HG03342 (cell line): ENCODE measurements around the gene OR6Y1.

Experiments
- ATAC-seq: cut with Tn5 transposase; IDR thresholded peaks from one replicate; pipeline ENCODE4 v1.9.1; 2021; ENCODE audit warnings: mild to moderate bottlenecking, moderate library complexity; ENCODE audit not compliant: unreplicated experiment

OR6Y1 gene, protein sequence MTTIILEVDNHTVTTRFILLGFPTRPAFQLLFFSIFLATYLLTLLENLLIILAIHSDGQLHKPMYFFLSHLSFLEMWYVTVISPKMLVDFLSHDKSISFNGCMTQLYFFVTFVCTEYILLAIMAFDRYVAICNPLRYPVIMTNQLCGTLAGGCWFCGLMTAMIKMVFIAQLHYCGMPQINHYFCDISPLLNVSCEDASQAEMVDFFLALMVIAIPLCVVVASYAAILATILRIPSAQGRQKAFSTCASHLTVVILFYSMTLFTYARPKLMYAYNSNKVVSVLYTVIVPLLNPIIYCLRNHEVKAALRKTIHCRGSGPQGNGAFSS

DNA sequence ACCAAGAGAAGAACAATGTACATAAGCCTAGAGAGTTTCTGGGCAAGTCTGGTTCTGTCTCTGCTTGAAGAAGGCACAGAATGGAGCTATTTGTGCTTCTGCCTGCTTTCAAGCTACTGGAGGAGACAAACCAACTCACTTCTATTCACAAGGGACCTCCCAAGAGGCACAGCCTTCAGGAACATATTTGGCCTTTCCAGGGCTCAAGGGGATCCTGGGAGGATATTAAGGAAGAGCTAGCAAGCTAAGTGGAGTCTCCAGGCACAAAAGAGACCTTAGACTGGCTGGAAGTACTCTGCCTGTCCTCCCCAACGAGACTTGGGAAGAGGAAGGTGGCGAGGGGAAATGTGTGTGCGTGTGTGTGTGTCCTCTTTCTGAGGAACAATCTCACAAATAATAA lies at the start of gene OR6Y1:
OR6Y1 (minus strand) TSS at position 54 of the 400 bp plus-strand sequence. CDS start 6,300 bp downstream, outside the sequence.
- no peak for ATAC-seq

DNA sequence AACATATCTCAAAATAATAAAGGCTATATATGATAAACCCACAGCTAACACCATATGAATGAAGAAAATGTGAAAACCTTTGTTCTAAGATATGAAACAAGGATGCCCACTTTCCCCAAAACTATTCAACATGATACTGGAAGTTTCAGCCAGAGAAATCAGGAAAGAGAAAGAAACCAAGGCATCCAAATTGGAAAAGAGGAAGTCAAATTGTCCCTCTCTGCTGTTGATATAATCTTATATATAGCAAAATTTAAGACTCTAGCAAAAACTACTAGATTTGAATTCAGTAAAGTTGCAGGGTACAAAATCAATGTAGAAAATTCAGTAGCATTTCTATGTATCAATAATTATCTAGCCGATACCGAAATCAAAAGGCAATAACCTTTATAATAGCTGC lies 46.5 kb upstream of the OR6Y1 start:
- no peak for ATAC-seq

DNA sequence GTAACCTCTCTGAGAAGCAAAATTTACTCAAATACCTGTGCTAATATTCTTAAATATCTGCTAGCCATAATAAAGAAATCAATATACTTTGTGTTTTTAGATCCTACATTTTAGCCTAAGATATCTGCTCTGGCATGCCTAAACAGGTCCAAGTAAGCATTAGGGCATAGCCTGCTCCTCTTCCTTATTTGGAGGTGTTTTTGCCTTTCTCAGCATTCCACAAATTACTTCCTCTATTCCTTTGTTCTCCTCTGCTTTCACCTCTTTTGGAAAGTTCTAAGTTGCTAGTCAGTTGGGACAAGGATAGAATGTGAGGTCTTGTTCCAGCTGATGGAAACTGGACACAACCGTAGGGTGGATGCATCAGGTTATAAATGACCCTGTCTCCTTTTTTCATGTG lies 32.7 kb upstream of the OR6Y1 start:
- no peak for ATAC-seq

GRCh38 chr1:158583962-158584361 lies 29.8 kb upstream of the OR6Y1 start:
- no peak for ATAC-seq

GRCh38 chr1:158579733-158580132 lies 25.5 kb upstream of the OR6Y1 start, which contains the start of gene OR10X1:
Gene OR10X1 (minus strand): TSS chr1:158579899. CDS start chr1:158579899, 0 bp downstream.
- no peak for ATAC-seq

- ATAC-seq, result no peak
These were observed 23.4 kb upstream of the OR6Y1 start for GRCh38 chr1:158577561-158577960.

GRCh38 chr1:158572226-158572625 lies 18.0 kb upstream of the OR6Y1 start:
- ATAC-seq, result no peak

- no peak for ATAC-seq
These were observed 16.3 kb upstream of the OR6Y1 start, which contains the start of gene OR6P1 for GRCh38 chr1:158570480-158570879. Gene OR6P1 (minus strand): TSS chr1:158570580. CDS start chr1:158563604, 6,976 bp downstream.

DNA sequence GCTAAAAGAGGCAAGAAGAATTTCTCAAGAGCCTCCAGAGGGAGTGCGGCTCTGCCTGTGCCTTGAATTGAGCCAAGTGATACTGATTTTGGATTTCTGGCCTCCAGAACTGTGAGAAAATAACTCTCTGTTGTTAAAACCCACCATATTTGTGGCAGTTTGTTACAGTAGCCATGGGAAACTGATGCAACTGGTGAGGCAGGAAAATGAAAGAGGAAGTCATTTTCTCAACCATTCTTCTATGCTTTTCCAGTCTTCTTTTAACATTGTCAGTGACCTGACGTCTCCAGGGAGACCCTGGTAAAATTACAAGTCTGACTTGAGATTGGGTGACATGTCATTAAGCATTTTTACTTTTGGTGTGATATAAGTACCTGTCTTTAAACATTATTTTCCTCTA lies 10.4 kb upstream of the OR6Y1 start:
- no peak for ATAC-seq

GRCh38 chr1:158563853-158564252 lies 9.6 kb upstream of the OR6Y1 start:
- ATAC-seq, result no peak

DNA sequence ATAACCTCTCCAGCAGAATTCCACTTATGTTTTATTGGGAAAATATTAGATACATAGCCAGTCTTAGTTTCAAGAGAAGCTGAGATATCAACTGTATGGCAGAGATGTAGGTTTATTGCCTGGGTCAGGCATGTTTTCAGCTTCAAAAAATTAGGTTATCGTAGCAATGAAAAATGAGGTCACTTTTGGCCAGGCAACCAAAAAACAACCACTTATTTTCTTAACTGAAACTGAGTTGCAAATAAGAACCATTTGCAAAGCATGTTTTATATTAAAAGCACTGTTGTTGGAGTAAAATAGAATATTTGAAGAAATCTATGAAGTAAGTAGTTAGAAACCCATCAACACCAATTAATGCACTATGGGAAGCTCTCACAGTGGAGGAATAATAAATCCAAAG lies 5.5 kb upstream of the OR6Y1 start:
- no peak for ATAC-seq

DNA sequence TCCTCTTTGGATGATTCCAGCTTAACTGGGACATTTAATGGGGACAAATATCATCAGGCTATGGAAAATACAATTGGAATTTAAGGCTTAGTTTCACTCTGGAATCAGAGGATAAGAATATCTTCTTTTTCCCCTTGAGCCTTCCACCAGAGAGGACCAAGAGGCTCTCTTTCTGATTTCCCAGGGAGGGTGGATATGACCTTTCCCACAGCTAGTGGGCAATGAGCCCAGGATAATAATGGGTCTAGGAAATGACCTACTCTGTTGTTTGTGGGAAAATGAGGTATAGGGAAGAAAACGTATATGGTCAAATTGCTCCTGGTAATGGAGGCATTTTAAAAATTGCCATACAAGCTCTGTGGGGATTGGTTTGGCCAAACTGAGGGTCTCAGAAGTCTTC lies 1.9 kb downstream of the OR6Y1 start:
- ATAC-seq, result no peak

- no peak for ATAC-seq
These were observed 6.7 kb downstream of the OR6Y1 start for GRCh38 chr1:158547533-158547932.

DNA sequence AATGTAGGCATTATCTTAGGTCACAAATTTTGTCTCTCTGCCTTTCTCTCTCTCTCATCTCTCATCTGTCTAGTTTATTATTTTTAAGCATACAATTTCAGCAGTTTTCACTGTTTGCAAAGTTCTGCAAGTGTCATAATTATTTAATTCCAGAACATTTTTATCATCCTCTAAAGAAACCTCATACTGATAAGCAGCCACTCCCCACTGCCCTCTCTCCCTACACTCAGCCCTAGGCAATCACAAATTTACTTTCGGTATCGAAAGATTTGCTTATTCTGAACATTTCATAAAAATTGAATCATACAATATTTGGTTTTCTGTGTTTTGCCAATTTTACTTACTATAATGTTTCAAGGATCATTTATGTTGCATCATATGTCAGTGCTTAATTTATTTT lies 16.6 kb downstream of the OR6Y1 start:
- no peak for ATAC-seq

DNA sequence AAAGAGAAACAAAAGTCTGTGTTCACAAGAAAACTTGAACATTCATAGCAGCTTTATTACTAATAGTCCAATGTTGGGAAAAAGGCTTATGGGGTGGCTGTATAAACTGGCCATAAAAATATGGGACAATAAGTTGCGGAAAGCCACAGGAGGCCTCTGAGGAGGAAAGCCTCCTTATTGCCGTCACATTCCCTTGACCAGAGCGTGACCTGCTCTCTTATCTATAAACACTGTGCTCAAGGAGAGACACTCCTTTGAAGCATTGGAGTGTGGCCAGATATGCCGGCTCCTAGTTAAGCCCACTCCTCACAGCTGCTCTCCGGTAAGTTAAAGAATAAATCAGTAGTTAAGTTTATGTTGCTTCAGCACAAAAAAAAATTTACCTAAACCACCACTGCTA lies 19.7 kb downstream of the OR6Y1 start:
- ATAC-seq, result no peak

- no peak for ATAC-seq
These were observed 26.9 kb downstream of the OR6Y1 start for GRCh38 chr1:158527190-158527815.

- no peak for ATAC-seq
These were observed 32.5 kb downstream of the OR6Y1 start for GRCh38 chr1:158521666-158522058.

DNA sequence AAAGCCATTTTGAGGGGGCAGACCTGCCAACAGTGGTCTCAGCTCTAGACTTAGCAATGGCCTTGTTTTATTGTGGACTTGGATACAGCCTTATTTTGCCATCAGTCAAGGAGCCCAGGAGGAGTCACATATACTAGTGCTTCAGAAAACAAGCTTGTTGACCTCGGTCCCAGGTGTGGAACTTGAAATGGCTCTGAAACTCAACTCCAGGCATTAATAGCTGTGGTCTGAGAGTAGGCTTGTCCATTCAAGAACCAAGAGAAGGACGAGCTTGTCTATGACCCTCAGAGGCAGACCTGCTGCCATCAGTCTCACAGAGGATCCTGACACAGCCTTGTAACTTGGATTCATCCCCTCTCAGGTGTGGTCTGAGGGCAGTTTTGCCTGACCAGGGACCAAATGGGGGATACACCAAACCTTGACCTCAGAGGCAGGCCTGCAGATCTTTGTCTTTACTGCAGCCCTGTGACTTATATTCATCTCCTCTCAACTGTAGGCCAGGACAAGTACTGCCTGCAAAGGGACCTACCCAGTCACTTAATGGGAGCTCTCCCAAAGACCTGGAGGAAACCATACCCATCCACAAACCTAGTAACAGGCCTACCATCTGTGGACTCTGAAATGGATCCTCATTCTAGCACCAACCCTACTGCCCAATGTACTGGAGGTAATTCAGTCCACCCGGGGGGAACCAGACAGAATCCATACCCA lies 33.1 kb downstream of the OR6Y1 start:
- no peak for ATAC-seq

GRCh38 chr1:158520021-158520420 lies 34.2 kb downstream of the OR6Y1 start:
- no peak for ATAC-seq

GRCh38 chr1:158516966-158517365 lies 37.2 kb downstream of the OR6Y1 start:
- ATAC-seq, result no peak

DNA sequence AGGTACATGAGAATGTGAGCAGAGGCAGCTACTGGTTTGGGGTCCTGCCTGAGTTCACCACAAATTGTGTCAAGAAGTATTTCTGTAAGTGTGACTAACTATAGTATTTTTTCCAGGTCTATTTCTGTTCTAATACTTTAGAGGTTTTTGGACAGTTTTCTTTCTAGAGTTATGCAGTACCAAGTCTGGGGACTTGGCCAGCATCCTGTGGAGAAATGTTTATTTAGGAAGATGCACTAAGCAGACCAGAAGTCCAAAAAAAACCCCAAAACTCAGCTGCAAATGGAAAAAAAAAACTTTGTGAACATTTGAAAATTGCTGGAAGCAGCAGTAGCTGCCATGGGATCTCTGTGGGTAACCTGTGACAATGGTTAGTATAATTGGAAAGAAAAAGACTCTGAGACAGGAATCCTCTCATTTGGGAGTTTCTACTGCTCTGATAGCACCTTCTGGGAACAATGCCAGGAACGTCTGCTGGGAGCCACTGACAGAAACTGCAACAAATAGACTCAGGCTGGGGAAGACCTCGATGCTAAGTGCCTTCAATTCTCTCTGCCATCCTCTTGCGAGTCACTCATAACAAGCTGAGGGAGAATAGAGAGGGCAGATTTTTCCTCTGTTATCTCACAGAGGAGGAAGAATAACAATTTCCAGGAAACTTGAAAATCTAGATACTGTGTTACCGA lies 44.6 kb downstream of the OR6Y1 start:
- no peak for ATAC-seq
